Skin of body (tissue), 2 donors: ENCODE measurements around the gene APMAP. TPM values are rescaled to one million over a fixed set of nuclear protein-coding genes. Genes with fewer than 3 reads are reported as not detected.
"Not testable (repeated sequence)": the region's sequence is repeated elsewhere in the genome, so short reads cannot be mapped to it uniquely, and the experiment has no call there.

Experiments used
- DNase-seq: peaks from one replicate; lab custom pipeline; 2025; lab: John Stamatoyannopoulos, UW
- total RNA-seq: library from RNA; depleted of rRNA; stranded (reverse); fragments of >200 nt; gene quantifications from one replicate; pipeline ENCODE4 v1.2.3, GENCODE V29; 2014

APMAP gene
- total RNA-seq, 1 donor from 2014 or later = 62.8 TPM

DNA sequence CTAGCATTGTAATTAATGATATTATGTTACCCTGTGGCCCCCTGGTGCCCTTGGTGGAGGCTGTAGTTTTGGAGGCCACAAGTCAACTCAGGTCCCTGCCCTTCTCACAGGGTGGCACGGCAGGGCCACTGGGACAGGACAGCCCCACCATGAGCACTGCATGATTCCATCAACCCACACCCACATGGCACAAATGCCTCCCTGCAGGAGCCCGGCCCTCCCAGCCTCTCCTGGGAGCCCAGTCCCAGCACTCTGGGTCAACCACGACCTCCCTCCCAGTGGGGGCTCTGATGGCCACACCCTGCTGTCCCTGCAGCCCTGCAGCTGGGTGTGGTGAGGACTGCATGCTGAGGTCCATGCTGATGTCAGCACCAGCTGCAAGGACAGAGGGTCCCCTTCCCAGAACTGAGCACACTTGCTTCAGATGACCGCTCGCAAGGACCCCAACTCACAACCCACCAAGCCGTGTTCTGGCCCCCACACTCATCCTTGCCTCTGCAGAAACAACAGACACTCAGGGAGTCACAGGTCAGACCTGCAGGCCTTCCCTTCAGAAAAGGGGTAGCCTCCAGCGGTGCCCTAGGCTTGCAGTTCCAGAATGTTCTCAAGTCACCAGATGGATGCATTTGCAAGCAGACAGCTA, 59.2 kb downstream of the APMAP start:
- DNase-seq = no peak

GRCh38 chr20:24931893-24932292, 60.7 kb downstream of the APMAP start:
- not testable (repeated sequence) for DNase-seq

DNA sequence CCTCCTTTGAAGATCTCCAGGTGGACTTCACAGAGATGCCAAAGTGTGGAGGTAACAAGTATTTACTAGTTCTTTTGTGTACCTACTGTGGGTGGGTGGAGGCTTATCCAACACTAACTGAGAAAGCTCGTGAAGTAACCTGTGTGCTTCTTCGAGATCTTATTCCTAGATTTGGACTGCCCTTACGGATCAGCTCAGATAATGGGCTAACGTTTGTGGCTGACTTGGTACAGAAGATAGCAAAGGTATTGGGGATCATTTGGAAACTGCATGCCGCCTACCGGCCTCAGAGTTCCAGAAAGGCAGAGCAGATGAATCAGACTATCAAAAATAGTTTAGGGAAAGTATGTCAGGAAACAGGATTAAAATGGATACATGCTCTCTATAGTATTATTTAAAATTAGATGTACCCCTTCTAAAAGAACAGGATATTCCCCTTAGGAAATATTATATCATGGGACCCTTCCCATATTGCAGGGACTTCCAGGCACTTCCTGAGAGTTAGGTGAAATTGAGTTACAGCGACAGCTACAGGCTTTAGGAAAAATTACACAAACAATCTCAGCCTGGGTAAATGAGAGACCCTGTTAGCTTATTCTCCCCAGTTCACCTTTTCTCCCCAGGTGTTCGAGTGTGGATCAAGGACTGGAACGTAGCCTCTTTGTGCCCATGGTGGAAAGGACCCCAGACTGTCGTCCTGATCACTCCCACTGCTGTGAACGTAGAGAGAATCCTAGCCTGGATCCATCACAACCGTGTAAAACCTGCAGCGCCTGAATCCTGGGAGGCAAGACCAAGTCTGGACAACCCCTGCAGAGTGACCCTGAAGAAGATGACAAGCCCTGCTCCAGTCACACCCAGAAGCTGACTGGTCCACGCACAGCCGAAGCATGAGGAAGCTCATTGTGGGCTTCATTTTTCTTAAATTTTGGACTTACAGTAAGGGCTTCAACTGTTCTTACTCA, 61.5 kb downstream of the APMAP start:
- not testable (repeated sequence) for DNase-seq

DNA sequence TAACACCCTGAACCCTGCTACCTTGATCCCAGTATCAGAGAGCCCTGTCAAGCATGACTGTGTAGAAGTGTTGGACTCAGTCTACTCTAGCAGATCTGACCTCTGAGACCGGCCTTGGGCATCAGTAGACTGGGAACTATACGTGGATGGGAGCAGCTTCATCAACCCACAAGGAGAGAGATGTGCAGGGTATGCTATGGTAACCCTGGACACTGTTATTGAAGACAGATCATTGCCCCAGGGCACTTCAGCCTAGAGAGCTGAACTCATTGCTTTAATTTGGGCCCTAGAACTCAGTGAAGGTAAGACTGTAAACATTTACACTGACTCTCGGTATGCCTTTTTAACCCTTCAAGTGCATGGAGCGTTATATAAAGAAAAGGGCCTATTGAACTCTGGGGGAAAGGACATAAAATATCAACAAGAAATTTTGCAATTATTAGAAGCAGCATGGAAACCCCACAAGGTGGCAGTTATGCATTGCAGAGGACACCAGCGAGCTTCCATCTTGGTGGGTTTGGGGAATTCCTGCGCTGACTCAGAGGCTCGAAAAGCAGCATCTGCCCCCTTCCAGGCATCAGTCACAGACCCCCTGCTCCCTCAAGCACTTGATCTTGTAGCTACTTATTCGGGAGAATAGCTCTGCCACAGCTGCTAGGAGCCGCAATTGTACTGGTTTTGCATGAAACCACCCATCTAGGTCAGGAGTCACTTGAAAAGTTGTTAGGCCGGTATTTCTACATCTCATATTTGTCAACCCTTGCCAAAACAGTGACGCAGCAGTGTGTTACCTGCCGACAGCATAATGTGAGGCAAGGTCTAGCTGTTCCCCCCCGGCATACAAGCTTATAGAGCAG, 62.5 kb downstream of the APMAP start:
- DNase-seq = peak; percentile 26

DNA sequence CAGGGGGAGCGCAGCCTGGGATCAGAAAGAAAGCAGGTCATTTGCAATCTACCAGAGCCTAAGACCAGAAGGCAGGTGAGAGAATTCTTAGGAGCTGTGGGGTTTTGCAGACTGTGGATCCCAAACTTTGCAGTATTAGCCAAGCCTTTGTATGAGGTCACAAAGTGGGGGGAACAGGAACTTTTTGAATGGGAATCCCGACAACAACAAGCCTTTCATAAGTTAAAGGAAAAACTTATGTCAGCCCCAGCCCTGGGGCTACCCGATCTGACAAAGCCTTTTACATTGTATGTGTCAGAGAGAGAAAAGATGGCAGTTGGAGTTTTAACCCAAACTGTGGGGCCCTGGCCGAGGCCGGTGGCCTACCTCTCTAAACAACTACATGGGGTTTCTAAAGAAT, 63.3 kb downstream of the APMAP start:
- DNase-seq = not testable (repeated sequence)

DNA sequence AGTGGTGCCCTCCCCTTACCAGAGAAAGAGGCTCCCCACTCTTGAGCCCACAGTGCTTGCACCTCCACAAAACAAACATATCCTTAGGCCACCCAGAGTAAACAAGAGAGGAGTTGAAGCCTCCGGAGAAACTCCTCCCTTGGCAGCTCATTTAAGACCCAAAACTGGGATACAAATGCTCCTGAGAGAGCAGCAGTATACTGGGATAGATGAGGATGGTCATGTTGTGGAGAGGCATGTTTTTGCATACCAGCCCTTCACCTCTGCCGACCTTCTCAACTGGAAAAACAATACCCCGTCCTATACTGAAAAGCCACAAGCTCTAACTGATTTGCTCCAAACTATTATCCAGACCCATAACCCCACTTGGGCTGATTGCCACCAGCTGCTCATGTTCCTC, 71.8 kb downstream of the APMAP start:
- DNase-seq = not testable (repeated sequence)

GRCh38 chr20:24919665-24920064, 72.9 kb downstream of the APMAP start:
- not testable (repeated sequence) for DNase-seq

- no peak for DNase-seq
Observed at GRCh38 chr20:24918579-24919566, 73.7 kb downstream of the APMAP start.

DNA sequence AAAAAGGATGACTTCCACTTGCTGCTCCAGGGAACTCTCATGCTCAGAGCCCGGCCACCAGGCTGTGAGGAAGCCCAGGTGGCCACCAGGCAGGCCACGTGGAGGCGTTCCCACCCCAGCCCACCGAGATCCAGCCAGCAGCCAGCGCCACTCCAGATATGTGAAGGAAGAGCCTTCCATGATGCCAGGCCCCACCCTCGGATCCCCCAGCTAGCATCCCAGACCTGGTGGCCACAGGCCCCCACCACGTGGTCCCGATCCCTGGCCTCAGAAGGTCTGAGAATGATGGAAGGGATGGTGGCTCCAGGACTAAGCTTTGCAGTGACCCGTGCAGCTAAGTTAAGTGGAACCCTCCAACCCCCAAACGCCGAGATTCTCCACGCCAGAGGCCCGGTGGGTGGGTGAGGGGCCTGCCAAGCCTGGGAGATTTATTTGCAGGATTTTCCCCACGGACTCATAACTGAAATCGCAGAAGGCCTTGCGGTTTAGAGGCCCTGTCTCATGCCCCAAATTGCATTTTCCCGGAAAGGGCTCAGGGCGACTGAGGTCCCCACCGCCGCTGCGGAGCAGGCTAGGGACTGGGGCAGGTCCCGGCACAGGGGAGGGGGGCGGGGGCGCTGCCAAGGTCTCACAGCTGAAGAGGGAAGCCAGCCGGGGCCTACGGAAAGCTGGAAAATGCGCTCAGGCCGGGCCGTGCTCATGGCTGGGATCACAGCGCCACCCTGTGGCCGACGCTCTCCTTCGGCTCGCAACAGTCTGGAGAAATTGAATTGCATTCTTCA, 74.6 kb downstream of the APMAP start:
- DNase-seq = peak; percentile 77

DNA sequence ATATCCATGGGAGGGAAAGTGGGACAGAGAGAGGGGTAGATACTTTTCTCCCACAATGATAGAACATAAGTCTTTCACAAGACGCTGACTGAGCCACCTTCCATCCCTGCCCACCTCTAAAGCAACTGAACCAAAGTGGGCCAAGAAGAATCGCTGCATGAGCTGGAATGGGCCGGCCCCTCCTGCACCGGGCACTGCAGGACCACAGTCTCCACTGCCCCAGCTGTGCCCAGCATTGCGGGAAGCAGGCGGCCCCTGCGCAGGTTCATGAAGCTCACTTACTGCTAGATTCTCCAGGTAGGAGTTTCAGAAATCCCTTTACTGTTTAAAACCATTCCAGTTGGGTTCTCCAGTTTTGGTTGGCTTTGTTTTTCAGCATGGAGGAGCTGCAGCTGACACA, 75.5 kb downstream of the APMAP start:
- DNase-seq = no peak

DNA sequence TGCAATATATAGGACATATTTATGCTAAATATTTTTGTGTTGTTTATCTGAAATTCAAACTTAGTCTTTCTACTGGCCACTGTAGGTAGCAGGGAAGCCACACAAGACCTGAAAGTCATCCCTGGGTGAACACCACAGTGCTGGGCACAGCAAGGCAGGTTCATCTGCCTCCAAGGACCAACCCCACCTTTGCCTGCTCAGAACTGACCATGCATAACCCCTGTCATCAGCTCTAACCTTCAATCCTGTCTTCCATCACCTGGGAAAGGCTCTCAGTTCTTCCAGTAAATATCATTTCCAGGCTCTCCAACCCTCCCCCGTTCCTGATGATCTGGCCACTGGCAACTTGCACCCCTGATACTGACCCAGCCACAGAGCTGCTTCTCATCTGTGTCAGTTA, 76.1 kb downstream of the APMAP start:
- no peak for DNase-seq

DNA sequence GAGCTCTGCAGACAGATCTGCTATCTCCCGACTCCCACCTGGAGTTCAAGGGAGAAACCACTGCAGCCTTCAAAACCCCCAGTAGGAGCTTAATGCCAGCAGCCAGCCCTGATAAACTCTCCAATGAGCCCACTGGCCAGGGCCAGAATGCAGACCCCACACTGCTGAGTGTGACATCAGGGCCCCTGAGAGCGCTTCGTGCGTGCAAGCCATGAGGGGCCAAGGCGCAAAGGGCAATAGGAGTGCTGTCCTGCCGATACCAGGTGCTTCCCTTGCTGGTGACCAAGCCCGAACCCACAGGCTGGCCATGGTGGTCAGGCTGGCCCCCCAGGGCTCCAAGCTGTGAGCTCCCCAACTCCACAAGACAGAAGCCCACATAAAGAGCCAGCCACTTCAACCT, 76.7 kb downstream of the APMAP start:
- DNase-seq = no peak

DNA sequence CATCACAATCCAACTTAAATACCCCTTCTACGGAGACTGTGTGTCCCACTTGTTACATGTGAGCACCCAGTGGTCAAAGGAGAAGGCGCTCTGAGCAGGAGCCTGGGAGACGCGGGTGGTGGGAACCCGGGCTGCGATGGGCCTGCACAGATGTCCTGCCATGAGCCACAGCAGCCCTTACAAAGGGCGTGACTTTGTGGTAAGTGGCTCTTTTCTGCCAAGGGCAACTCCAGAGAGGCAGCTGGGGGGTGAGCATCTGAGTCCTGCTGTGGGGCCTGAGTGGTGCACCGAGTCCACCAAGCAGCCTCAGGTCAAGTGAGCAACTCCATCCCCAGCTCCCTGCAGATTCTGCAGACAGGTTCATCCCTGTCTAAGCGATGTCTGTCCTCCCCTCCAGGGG, 77.1 kb downstream of the APMAP start:
- DNase-seq = no peak

DNA sequence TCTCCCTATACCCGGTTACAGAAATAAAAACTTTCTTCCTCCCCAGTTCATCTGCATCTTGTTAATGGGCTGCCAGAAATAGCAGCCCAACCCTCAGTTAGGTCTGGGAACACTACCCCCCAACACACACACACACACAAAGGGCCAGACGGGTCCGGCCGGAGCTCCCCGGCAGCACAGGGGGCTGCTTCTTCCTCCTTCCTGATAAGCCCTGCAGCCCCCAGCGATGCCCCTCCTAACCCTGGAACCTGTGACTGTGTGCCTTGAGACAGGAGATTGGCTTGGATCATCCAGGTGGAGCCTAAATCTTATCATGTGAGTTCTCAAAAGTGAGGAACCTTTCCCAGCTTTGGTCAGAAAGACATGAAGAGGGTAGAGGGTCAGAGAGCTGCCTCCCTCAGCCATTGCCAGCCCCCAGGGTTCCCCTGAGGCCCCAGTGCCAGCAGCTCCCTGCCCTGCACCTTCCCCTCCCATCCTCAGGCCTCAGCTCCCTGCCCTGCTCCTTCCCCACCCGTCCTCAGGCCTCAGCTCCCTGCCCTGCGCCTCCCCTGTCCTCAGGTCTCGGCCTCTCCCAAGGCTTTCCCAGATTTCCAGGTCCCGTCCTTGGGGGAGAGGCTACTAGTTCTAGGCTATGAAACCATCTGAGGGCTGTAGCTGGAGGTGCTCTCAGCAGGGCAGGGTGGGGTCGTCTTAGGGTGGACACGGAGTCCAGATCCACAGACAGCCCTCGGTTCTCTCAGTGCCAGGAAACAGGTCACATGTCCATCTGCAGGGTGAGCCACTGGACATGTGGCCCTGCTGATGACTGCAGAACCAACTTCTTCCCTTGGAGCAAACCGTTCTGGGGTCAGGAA, 77.9 kb downstream of the APMAP start:
- DNase-seq = no peak

DNA sequence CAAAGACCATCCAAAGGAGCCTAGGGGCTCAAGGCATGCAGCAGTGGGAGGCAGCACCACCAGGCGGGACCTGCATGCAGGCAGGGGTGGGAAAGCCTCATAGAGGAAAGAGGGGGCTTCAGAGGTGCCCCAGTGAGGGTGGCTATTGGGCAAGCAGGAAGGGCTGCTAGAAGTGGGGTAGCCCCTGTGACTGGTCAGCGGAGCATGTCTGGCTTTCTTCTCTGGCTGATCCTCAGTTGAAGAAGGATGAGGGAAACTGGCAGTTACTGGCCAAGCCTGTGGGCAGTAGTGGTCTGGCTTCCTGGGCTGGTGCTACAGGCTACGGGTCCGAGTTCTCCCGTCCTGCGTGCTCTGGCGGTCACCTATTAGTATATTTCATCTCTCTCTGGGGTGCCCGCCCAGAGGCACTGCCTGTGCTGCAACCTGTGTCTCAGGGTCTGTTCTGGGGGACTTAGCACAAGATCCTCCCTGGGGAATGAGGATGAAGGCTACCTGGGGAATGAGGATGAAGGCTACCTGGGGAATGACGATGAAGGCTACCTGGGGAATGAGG, 79.4 kb downstream of the APMAP start:
- no peak for DNase-seq
